HPDE6-E6E7 (cell line): ENCODE measurements around the gene SIPA1L2.

Source experiments
- DNase-seq: peaks from one replicate; pipeline ENCODE4 v3.0.0; 2011; ENCODE audit warnings: missing footprints; ENCODE audit errors: extremely low spot score

The SIPA1L2 gene

DNA sequence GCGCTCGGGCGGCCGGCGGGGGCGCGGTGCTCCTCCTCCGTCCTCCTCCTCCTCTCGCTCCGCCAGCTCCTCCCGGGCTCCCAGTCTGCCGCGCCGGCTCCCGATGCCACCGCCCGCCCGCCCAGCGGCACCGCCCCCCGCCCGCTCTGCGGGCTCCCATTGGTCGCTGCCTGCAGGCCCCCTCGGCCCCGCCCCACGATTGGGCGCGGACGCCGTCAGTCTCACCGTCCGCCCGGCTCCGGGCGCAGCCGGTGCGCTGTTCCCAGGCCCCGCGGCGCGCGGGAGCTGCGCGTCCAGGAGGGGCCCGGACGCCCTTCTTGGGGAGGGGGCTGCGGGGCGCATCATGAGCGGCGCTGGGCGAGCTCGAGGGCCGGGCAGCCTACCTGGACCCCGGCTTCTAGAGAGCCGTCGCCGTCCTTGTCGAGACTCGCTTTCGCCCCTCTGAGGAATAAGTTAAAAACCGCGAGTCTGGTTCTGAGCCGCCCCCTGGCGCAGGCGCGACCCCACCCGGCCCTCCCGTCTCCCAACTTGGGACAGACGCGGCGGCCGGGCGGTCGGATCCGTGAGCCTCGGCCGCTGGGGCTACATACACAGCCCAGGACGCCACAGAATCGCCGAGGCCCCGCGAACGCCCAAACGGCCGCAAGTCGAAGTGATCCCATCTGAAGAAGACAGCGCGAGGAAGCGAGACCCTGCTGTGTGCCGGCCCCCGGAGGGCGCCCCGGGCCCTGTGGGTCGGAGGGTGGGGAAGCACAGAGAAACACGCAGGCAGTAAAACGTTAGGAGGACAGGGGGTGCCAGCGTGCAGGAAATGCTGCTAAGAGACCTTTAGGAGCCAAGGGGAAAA lies at the start of gene SIPA1L2:
SIPA1L2 (minus strand) TSS at position 87 of the 847 bp plus-strand sequence. CDS start 114,794 bp downstream, outside the sequence.
- peak; percentile 99 for DNase-seq

GRCh38 chr1:232678185-232678886 lies 48.4 kb upstream of the SIPA1L2 start:
- DNase-seq: no peak

DNA sequence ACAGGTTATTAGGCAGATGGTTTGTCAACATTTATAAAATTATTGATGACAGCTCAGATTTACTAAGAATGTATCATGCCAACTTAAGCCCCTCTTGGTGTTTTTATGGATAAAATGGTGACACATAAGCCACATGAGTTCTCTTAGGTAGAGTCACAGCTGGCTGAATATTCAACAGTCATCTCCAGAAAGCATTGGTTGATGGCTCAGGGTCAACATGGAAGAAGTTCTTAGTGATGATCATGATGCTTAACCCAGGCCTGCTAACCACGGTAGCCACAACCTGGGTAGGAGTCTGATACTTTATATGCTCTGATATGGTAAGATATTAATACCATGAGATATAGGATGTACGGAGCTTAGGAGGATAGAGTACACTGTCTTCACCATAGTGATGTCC lies 46.4 kb upstream of the SIPA1L2 start:
- DNase-seq: no peak

DNA sequence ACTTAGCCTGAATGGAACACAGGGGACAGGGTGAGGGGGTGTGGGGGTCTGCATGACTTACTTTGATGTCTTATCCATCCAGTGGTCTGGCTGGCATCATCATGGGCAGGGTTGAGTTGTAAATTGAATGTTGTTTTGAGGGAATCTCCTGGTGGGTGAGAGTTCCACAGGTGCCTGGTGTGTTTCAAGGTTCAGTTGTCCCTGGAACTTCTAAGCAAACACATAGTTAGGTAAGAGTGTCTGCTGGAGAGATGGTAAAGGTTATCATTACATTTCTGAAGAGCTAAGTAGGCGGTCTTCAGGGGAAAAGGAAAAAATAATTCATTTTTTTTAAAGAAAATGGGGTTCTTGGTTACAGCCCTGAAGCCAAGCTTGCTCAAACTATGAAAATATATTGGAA lies 46.0 kb upstream of the SIPA1L2 start:
- no peak for DNase-seq

DNA sequence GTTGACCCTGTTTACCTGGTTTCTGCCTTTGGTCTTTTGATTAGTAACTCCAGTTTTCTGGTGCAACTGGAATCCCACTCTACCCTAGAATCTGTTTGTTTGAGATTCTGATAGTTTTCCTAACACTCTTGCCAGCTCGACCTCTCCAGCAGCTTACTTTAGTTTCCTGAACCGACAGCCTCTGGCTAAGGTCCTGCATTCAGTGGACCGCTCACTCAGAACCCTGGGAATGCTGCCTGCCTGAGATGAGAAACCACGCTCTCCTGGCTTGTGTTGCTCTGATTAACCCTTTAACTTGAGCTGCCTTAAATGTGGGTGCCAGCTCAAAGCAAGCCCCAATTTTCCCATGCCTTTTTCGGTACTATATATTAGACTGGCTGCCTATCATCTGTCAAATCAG lies 45.3 kb upstream of the SIPA1L2 start:
- no peak for DNase-seq

DNA sequence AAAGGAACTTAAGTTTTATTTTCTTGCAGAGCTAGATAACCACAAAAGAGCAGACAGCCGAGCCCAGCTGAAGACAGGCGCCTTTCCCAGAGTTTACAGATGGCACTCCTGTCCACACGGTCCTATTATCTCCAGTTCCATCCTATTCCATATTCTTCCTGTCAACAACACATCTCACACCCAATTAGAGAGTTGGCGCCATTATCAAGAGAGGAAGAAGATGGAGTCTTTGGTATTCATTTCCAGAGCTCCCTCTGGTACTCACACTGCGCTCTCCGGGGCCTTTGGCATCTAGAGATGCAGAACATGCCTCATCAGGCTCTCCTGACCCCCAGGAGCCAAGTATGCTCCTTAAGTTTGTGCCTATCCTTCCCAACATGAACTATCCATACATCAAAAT lies 43.3 kb upstream of the SIPA1L2 start:
- DNase-seq: no peak

- DNase-seq: no peak
These were observed 40.2 kb upstream of the SIPA1L2 start for GRCh38 chr1:232669981-232670747.

DNA sequence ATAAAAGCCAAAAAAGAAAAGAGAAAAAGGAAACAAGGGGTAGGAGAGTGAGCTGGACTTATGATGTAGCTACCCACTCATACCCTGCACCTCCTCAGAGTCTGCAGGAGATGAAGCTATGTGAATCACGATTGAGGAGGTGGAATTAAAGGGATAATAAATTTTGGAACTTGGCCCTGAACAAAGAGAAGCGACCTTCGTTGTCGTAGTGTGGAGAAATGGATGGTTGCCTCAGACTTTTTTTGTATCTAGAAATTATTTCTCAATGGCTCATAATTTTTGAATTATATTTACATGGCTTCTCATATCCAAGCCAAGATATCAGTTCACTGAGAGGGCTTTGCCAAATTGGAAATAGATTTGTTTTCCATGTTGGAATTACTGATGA lies 37.8 kb upstream of the SIPA1L2 start:
- no peak for DNase-seq

GRCh38 chr1:232667094-232667777 lies 37.3 kb upstream of the SIPA1L2 start:
- DNase-seq: no peak

GRCh38 chr1:232664844-232665777 lies 35.2 kb upstream of the SIPA1L2 start:
- no peak for DNase-seq

DNA sequence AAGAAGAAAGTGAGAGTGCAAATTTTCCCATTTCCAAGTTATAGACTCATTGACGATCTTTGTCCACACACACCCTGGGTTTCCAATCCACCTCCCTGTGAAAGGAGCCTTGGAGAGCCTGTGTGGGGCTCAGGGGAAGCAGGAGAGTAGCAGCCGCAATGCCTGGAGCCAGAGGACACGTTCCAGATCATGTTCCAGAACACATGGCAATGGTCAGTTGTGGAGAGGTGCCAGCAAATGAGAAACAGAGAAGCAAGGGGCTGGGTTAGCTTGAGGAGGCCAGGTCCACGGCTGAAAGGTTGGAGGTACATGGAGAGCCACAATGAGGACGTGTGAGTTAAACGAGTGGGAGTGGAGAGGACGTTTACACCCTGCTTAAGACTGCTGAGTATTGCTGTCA lies 33.0 kb upstream of the SIPA1L2 start:
- no peak for DNase-seq

DNA sequence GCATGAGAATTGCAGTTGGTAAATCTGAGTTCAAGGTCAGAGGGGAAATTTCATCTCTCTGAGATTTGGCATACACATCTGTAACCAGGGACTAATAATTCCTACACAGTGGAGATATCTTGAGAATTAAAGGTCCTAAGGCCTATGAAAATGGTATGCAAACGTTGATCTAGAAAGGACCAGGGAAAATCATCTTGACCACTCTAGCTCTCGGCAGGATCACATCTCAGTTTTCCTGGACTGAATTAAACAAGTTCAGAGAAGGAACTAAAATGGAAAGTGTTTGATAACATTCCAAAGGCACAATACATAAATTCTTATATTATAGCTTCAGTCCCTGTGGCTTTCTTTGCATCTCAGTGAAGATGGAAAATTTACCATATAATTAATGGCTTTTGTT lies 28.5 kb upstream of the SIPA1L2 start:
- no peak for DNase-seq

DNA sequence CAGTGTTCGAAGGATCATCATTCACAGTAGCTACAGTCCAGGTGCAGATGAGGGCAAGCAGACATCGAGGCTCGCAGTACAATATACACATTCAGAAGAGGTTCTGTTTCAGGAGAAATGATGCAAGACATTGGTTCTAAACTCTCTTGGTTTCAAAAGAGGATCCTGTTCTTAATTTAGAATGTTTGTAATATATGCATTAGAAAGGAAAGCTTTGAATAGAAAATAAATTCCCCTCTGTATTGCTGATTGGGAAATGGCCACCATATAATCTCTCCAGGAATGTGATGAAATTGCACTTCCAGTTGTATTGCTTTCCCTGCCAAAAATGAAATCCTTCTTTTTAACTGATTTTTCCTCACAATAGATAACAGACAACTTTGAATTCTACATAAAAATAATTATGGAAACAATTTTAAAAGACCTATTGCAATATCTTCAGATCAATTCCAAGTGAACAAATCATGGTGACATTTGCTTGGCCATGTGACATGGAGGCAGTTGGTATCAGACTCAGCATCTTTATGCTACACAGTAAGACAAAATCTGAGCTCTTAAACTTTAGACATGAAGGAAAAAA lies 27.6 kb upstream of the SIPA1L2 start:
- DNase-seq: no peak

- no peak for DNase-seq
These were observed 25.8 kb upstream of the SIPA1L2 start for GRCh38 chr1:232655746-232656085.

DNA sequence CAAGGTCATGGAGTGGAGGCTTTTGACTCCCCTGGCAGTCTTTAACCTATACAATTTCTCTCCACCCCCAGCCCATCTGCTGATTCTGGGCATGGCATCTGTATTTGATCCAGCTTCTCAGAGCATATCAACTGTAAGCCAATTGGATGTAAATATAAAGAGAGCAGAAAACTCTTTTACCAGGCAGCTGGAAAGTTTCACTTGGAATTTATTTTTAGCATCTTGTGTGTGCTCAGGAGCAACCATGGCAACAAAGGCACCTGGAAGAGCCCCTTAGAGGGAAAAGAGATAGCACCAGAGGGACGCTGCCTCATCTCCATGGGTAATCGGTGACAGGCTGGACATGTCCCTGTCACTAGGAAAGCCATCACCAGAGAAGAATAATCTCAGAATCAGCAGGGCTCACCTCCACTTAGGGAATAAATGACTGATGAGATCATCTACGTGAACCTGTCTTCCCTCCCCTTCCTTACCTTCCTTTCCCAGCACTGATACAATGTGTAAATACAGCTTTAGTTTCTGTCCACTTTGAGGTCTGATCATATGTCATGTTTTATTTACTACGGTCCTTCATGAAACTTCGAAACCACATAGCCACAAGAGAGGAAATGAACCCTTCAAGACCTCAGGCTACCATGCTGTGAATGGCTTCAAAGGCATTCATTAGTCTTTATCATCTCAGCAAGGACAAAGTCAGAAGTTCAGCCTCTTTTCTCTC lies 25.3 kb upstream of the SIPA1L2 start:
- no peak for DNase-seq

DNA sequence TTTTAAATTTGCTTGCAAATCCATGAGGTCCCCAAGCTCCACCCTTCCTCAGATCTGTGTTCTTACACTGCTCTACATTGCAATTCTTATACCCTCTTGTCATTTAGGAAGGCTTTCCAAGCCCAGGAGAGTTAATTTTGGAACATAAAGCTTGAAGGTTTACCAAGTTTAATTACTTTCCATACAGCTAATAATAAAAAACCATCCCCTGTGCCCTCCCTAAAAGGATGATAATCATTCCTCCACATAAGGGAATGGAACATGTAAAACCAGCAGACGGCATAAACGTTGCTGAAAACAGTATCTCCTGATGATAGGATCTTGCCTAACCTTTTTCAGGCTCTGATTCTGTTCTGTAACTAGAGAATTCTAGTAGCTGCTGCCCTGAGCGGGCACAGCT lies 23.9 kb upstream of the SIPA1L2 start:
- no peak for DNase-seq

DNA sequence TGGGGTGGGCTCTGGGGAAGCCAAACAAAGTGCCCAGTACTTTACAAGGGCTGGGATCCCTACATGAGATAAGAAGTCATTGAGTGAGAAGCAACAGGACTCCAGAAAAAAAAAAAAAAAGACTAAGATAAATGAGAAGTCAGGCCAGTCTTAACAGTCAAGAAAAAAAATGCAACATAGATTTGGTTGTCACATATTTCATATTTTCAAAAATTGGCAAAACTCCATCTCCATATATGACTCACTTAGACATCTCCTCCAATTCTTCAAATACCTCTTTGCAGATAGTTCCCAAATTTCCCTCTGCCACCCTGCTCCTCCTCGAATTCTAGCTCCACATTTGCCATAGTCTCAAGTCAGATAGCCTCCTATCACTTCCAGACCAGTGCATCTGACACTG lies 20.9 kb upstream of the SIPA1L2 start:
- DNase-seq: no peak

DNA sequence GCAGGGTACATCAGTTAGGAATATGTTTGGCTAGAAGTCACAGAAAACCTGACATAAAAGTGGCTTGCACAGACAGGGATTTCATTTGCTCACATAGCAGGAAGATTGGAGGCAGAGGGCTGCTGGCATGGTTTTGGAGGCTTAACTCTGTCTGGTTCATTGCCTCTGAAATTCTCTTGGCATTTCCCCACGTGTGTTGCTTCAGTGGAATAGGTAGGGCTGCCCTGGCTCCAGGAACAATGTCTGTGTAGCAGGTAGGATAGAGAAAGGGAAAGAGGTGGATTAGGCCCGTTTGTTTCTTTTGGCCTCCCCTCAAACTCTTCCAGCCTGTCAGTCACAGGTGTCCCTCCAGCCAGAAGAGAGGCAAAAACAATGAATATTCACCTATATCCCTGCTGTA lies 20.5 kb upstream of the SIPA1L2 start:
- DNase-seq: no peak

GRCh38 chr1:232648316-232648715 lies 18.4 kb upstream of the SIPA1L2 start:
- DNase-seq: no peak

- no peak for DNase-seq
These were observed 14.3 kb upstream of the SIPA1L2 start for GRCh38 chr1:232644209-232644608.
